ENCODE data around the gene KRT8. TPM values are rescaled to one million over a fixed set of nuclear protein-coding genes. Genes with fewer than 3 reads are reported as not detected.
"Not testable (repeated sequence)": the region's sequence is repeated elsewhere in the genome, so short reads cannot be mapped to it uniquely, and the experiment has no call there.

KRT8 gene
- total RNA-seq, 1 donor from 2014 or later: 11.9 TPM

GRCh38 chr12:52901715-52902541, 2.9 kb downstream of the KRT8 start:
- no peak for DNase-seq

GRCh38 chr12:52900896-52901714, 3.8 kb downstream of the KRT8 start:
- no peak for DNase-seq

- no peak for DNase-seq
Measured at GRCh38 chr12:52900166-52900895, 4.5 kb downstream of the KRT8 start.

GRCh38 chr12:52899338-52900035, 5.4 kb downstream of the KRT8 start:
- DNase-seq: no peak

DNA sequence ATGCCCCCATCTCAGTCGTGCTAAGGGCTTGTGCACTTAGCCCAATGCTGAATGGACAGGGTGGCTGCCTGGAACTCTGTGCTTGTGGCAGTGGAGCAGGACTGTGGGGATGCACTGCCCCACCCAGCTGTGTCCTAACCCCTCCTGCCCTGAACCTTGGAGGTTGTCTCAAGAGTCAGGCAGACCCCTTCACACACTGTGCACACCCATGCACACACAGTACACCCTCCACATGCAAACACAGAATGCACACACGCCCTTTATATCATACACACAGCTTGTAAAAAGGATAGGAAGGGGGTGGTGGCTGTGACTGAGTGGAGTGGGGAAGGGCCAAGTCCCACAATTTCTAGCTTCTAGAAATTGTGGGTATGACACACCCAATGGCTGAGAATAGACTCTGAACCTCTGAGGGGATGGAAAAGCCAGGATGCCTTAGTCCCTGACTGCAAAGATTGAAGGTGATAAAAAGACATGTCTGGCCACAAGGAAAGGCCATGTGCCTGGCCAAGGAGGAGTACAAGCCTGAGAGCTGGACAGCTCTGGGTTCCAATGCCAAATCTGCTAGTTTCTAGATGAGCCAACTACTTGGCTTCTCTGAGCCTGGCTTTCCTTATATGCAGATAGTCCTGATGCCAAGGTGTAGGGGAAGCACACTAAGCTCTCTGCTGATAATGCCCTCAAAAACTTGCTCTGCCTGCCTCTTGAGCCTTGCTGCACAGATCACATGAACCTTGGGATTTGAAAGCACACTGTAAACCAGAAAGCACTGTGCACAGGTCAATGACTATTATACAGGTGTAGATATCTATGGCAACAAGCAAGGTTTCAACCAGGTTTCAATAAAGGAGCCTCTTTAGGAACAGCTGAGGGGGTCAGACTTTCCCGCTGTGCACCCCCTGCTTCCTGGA, 8.4 kb downstream of the KRT8 start:
- DNase-seq: no peak

DNA sequence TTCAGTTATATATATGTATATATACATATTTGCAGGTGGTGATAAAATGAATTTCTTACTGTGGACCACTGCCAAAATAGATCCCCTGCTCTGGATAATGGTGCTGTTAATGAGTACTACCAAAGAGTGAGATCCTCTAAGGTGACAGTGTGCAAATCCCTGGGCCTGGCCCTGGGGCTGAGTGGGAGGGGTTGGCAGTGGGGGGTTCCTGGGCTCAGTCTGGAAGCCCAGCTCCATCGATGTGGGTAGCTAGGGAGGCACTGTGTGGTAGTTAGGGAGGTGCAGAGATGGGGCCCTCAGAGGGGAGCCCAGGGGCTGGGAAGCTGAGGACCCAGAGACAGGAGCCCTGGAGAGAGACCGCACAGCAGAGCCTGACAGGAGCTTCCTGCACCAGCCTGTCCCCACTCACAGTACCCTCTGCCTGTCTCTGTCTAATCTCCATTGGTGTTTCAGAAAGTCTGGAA, 9.1 kb downstream of the KRT8 start:
- no peak for DNase-seq

DNA sequence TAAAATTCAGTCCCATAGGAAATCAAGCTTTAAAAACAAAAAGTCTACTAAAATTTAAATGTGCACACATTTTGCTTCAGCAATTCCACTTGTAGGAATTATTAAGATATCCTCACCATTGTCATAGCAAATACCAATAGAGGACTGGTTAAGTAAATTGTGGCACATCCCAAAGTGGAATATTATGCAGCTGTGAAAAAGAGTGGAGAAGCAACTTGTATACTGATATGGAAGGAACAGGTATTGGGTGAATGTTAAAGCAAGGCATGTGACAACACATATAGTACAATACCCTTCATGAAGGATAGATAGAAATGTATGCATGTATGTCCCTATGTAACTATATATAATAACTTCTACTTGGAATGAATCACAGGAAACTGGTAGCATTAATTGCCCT, 11.9 kb downstream of the KRT8 start:
- DNase-seq: no peak

DNA sequence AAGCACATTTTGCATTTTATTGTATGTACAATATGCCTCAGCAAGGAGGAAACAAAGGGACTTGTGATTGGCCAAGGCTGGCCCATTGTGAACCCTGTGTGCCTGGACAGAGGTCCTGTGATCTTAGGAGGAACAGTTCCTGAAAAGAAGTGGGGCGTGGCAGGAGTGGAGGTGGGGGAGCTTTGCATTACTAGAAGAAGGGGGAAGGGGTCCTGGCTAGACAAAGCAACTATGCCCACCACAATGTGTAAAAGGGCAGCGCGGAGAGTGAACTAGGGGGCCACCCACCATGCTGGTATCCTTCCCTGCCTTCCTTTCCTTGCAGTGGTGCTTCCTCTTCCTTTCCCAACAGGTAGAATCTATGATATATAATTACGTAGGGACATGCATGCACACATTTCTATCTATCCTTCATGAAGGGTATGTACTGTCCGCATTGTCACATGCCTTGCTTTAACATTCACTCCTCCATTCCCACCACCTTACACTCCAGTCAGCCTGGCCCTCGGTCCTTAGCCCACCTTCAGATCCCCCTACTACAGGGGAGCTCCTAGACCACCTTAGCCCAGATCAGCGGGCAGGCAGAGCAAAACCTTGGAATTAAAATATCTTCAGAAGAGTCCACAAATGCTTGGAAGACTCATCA, 12.5 kb downstream of the KRT8 start:
- DNase-seq: no peak

DNA sequence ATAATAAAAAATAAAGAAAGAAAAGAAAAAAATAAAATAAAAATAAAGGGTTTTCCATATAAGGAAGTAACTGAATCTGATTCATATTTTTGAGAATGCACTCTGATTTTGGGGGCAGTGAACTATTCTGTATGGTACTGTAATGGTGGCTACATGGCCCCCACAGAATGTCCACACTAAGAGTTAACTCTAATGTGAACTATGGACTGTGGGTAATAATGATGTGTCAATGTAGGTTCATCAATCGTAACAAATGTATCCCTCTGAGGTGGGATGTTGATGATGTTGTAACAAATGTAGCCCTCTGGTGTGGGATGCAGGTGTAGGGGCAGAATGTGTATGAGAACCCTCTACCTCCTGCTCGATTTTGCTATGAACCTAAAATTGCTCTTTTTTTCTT, 13.8 kb downstream of the KRT8 start:
- no peak for DNase-seq

GRCh38 chr12:52890417-52890816, 14.5 kb downstream of the KRT8 start:
- DNase-seq: no peak

- DNase-seq: peak; percentile 75
Measured at GRCh38 chr12:52884526-52885293, 20.2 kb downstream of the KRT8 start.

DNA sequence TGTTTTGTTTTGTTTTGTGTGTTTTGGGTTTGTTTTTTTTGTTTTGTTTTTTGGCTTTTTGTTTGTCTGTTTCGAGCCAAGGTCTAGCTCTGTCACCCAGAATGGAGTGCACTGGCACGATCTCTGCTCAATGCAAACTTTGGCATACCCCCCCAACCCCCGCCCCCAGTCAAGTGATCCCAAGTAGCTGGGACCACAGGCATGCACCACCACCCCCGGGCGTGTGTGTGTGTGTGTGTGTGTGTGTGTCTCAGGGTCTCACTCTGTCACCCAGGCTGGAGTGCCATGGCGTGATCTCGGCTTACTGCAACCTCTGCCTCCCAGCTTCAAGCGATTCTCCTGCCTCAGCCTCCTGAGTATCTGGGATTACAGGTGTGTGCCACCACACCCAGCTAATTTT, 24.4 kb downstream of the KRT8 start:
- DNase-seq: not testable (repeated sequence)

DNA sequence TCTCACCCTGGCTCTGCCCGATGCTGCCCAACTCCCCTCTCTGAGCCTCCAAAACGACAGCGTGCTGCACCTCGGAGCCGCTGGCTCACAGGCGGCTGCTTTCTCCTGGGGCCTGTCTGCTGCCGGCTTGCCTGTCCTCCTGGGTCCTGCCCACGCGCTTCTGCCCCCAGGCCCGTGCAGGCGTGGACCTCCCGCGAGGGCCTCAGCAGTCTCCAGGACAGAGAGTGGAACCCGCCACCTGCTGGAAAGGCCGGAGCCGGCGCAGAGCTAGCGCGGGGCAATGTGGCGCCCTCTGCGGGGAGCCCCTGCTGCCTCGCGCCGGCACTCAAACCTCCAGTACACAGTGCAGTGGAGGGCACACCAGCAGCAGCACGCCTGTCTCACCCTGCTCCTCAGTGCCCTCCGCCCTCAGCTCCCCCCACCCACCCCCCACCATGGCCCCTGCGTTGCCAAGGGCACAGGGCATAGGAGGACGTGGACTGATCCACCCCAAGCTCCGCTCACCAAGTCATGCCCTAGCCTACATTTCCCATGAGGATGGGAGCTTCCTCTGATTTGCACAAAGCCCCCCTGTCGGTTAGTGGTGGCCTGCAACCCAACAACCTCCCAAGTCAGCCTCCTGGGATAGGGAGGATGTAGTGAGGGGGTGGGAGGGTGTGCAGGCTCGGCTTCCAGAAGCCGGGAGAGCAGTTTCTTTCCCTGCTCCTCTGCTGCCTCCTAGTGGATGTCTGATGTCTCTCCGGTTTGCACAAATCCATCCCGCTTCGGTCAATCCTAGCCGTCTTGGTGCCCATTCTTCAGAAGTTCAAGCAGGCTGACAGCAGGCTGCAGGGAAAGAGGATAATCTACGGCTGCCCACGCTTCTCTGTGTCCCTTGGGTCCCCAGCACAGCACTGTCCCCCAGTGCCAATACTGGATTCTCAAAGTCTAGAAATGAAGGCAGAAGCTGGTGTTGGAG, 25.2 kb downstream of the KRT8 start:
- peak; percentile 92 for DNase-seq

DNA sequence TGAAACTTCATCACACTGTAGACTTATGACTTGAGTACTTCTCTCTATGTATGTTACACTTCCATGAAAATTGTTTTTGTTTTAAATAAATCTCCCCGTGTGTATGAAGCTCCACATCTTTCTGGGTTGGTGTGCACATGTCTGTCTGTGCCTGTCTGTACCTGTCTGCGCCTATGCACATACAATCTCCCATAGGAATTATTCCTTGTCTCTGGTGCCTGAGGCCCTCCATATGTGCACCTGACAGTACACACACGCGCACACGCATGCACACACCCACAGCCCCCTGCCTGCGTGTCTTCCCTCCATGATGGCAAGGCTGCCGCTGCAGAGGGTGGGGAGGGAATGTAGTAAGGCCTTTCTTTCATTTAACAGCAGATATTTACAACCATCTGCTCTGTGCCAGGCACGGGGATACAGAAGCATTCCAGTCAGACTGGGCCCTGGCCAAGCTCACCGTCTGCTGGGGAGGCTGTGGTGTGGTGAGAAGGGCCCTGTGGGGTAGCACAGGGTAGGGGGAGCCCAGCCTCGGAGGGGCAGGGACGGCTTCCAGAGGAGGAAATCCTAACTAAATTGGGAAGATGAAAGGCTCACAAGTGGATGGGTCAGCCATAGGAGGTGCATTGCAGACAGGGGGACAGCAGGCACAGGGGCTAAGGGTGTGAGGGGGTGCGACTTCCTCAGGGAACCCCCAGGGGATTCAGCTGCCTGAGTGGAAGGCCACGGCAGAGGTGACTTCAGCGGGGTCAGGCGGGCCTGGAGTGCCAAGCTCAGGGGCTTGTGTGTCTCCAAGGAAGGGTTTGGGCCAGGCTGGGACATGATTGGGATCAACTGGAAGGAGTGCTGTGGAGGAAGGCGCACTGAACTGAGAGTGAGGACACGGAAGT, 26.1 kb downstream of the KRT8 start:
- DNase-seq: no peak

DNA sequence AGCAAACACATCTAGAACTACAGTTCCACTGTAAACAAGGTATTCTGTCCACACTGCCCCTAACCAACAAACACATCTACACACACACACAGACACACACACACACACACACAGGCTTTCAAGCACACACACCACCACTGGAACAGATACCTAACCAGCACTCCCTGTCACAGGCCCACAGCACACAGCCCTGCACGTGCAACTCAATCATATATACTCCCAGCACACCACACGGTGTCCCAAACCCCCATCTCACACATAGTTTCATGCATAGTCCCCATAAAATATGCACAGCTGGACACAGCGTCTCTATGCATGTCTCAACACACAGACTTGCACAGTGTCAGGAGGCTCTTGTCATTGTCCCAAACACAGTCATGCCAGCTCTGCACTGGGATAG, 27.6 kb downstream of the KRT8 start:
- no peak for DNase-seq

GRCh38 chr12:52876372-52876771, 28.5 kb downstream of the KRT8 start:
- no peak for DNase-seq

- no peak for DNase-seq
Measured at GRCh38 chr12:52874573-52875435, 30.1 kb downstream of the KRT8 start.

Measured in dermis blood vessel endothelial cell (primary cell).